Cardiac septum (tissue), 1 donor: ENCODE data around the gene SLC9A9. TPM values are rescaled to one million over a fixed set of nuclear protein-coding genes. Genes with fewer than 3 reads are reported as not detected.

Source experiments
- DNase-seq: peaks from one replicate; pipeline ENCODE4 v3.0.0-alpha.2; 2020; ENCODE audit warnings: low spot score
- intact Hi-C: fragments of 100-400 bp; cut with DNase I; formaldehyde crosslinking; loops from one replicate; pipeline ENCODE4 v1.14.0; 2022
- total RNA-seq: library from RNA; stranded (reverse); fragmentation: NEBNext Ultra II Directional; extraction: Animal tissue kit (Norgen Biotek cat#: 25700); gene quantifications from one replicate; pipeline ENCODE4 v1.2.1, GENCODE V29; 2021
- donor health status: DM: no; HTN: no; CAD: no.

Gene SLC9A9
- total RNA-seq, 1 donor from 2014 or later, result 3.6 TPM

- DNase-seq, result no peak
- intact Hi-C loops, result no loop called here
Measured at GRCh38 chr3:143771258-143771657, 77.0 kb downstream of the SLC9A9 start.

- intact Hi-C loops, result no loop called here
- DNase-seq, result no peak
Measured at GRCh38 chr3:143770391-143770790, 77.9 kb downstream of the SLC9A9 start.

GRCh38 chr3:143769616-143770015, 78.7 kb downstream of the SLC9A9 start:
- intact Hi-C loops, result no loop called here
- DNase-seq, result no peak

- intact Hi-C loops, result no loop called here
- DNase-seq, result no peak
Measured at GRCh38 chr3:143764840-143765239, 83.4 kb downstream of the SLC9A9 start.

GRCh38 chr3:143763564-143764162, 84.6 kb downstream of the SLC9A9 start:
- intact Hi-C loops, result no loop called here
- no peak for DNase-seq

GRCh38 chr3:143757691-143758090, 90.6 kb downstream of the SLC9A9 start:
- DNase-seq, result no peak
- intact Hi-C loops, result no loop called here

- intact Hi-C loops, result no loop called here
- DNase-seq, result no peak
Measured at GRCh38 chr3:143755978-143756377, 92.3 kb downstream of the SLC9A9 start.

- DNase-seq, result no peak
- intact Hi-C loops, result no loop called here
Measured at GRCh38 chr3:143754090-143754489, 94.2 kb downstream of the SLC9A9 start.

GRCh38 chr3:143753456-143753855, 94.8 kb downstream of the SLC9A9 start:
- intact Hi-C loops, result no loop called here
- DNase-seq, result no peak

- intact Hi-C loops, result no loop called here
- DNase-seq, result no peak
Measured at GRCh38 chr3:143753006-143753405, 95.3 kb downstream of the SLC9A9 start.

- intact Hi-C loops, result no loop called here
- DNase-seq, result no peak
Measured at GRCh38 chr3:143751643-143752178, 96.6 kb downstream of the SLC9A9 start.

- no peak for DNase-seq
- intact Hi-C loops, result no loop called here
Measured at GRCh38 chr3:143750841-143751240, 97.4 kb downstream of the SLC9A9 start.

- intact Hi-C loops, result no loop called here
- no peak for DNase-seq
Measured at GRCh38 chr3:143749926-143750325, 98.3 kb downstream of the SLC9A9 start.

GRCh38 chr3:143737065-143737464, 111.2 kb downstream of the SLC9A9 start:
- intact Hi-C loops, result no loop called here
- DNase-seq, result no peak

- DNase-seq, result no peak
- intact Hi-C loops, result no loop called here
Measured at GRCh38 chr3:143736205-143736997, 111.9 kb downstream of the SLC9A9 start.

GRCh38 chr3:143731776-143732175, 116.5 kb downstream of the SLC9A9 start:
- DNase-seq, result no peak
- intact Hi-C loops, result no loop called here

GRCh38 chr3:143731320-143731719, 116.9 kb downstream of the SLC9A9 start:
- DNase-seq, result no peak
- intact Hi-C loops, result no loop called here

GRCh38 chr3:143727391-143727790, 120.9 kb downstream of the SLC9A9 start:
- DNase-seq, result no peak
- intact Hi-C loops, result no loop called here

GRCh38 chr3:143726727-143727126, 121.5 kb downstream of the SLC9A9 start:
- no peak for DNase-seq
- intact Hi-C loops, result no loop called here

GRCh38 chr3:143720381-143720780, 127.9 kb downstream of the SLC9A9 start:
- intact Hi-C loops, result no loop called here
- no peak for DNase-seq

- no peak for DNase-seq
- intact Hi-C loops, result no loop called here
Measured at GRCh38 chr3:143718463-143718862, 129.8 kb downstream of the SLC9A9 start.
